HG03095 (cell line): ENCODE data around the gene BRAF.
"Not testable (repeated sequence)": the region's sequence is repeated elsewhere in the genome, so short reads cannot be mapped to it uniquely, and the experiment has no call there.

Source experiments
- ATAC-seq: cut with Tn5 transposase; IDR thresholded peaks from one replicate; pipeline ENCODE4 v1.9.1; 2021; ENCODE audit warnings: moderate library complexity; ENCODE audit not compliant: unreplicated experiment

Gene BRAF

GRCh38 chr7:140924821-140925421 is at the start of gene BRAF:
BRAF (minus strand) TSS chr7:140924929; CDS start chr7:140924703, 226 bp downstream.
- peak; percentile 44 for ATAC-seq

- no peak for ATAC-seq
Observed at GRCh38 chr7:140972876-140973829, 48.4 kb upstream of the BRAF start.

GRCh38 chr7:140972344-140972743 is 47.6 kb upstream of the BRAF start:
- ATAC-seq, result no peak

GRCh38 chr7:140967438-140967837 is 42.7 kb upstream of the BRAF start:
- no peak for ATAC-seq

- no peak for ATAC-seq
Observed at GRCh38 chr7:140966561-140967233, 42.0 kb upstream of the BRAF start.

- no peak for ATAC-seq
Observed at GRCh38 chr7:140961117-140961516, 36.4 kb upstream of the BRAF start.

GRCh38 chr7:140956997-140957396 is 32.3 kb upstream of the BRAF start:
- ATAC-seq, result not testable (repeated sequence)

- ATAC-seq, result no peak
Observed at GRCh38 chr7:140945940-140946339, 21.2 kb upstream of the BRAF start.

GRCh38 chr7:140942242-140942641 is 17.5 kb upstream of the BRAF start:
- ATAC-seq, result not testable (repeated sequence)

- no peak for ATAC-seq
Observed at GRCh38 chr7:140940898-140941297, 16.2 kb upstream of the BRAF start.

GRCh38 chr7:140937702-140938264 is 13.1 kb upstream of the BRAF start:
- ATAC-seq, result no peak

GRCh38 chr7:140928491-140929309 is 4.0 kb upstream of the BRAF start:
- ATAC-seq, result no peak

GRCh38 chr7:140927945-140928344 is 3.2 kb upstream of the BRAF start:
- ATAC-seq, result not testable (repeated sequence)

- no peak for ATAC-seq
Observed at GRCh38 chr7:140927351-140927750, 2.6 kb upstream of the BRAF start.

- no peak for ATAC-seq
Observed at GRCh38 chr7:140926021-140926817, 1.5 kb upstream of the BRAF start.

- ATAC-seq, result peak; percentile 80
Observed at GRCh38 chr7:140924019-140924820, 509 bp downstream of the BRAF start.

- ATAC-seq, result peak; percentile 7
Observed at GRCh38 chr7:140923358-140924006, 1.2 kb downstream of the BRAF start.

GRCh38 chr7:140922741-140923345 is 1.9 kb downstream of the BRAF start:
- no peak for ATAC-seq
